ENCODE measurements around the gene SMIM33. TPM values are rescaled to one million over a fixed set of nuclear protein-coding genes. Genes with fewer than 3 reads are reported as not detected.

The SMIM33 gene
- total RNA-seq, 1 experiment from 2014 or later: not detected

DNA sequence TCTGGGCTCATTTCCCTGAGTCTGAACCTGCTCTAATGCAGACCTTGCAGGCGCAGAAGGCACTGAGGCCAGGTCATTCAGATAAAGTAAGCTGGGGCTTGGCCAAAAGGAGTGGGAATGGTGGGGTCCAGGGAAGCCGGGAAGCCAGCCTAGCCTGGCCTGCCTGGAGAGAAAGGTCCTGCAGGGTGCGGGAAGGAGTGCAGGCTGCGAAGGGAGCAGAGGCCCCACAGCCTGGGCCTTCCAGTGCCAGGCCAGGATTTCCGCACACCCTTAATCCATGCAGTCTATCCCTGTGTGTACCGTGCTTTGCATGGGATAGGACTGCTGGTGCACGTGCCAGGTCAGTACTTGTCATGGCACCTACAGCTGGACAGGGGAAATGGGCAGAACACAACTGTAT, 15.4 kb downstream of the SMIM33 start:
- Mint-ChIP-seq H3K4me3 (ENCODE audit: unreplicated experiment) (no peak overlapping the region), H3K4me1 (ENCODE audit: insufficient read depth, unreplicated experiment) (peaks cover 17% of the 10 kb centered on the region), H3K36me3 (ENCODE audit: insufficient read depth, unreplicated experiment) (peaks cover 7% of the 10 kb centered on the region), H3K9me3 (ENCODE audit: unreplicated experiment) (no peaks in the 10 kb centered on the region), H3K27ac (ENCODE audit: low read depth, unreplicated experiment) (no peak overlapping the region), H3K27me3 (ENCODE audit: insufficient read depth, unreplicated experiment) (no peaks in the 10 kb centered on the region)
- BruUV-seq (replicated peaks): no TSS peak
- CTCF ChIA-PET: interaction anchor here (0.7 to 1.2 kb wide), 3 partner anchors 27 to 134 kb away, joined by 3 read pairs; no protein-coding TSS in a partner anchor
- POLR2A ChIA-PET: interaction anchor here (1.1 kb wide), 1 partner anchor 10 kb away, joined by 3 read pairs; no protein-coding TSS in a partner anchor
- TF ChIP-seq, protein P1, sequence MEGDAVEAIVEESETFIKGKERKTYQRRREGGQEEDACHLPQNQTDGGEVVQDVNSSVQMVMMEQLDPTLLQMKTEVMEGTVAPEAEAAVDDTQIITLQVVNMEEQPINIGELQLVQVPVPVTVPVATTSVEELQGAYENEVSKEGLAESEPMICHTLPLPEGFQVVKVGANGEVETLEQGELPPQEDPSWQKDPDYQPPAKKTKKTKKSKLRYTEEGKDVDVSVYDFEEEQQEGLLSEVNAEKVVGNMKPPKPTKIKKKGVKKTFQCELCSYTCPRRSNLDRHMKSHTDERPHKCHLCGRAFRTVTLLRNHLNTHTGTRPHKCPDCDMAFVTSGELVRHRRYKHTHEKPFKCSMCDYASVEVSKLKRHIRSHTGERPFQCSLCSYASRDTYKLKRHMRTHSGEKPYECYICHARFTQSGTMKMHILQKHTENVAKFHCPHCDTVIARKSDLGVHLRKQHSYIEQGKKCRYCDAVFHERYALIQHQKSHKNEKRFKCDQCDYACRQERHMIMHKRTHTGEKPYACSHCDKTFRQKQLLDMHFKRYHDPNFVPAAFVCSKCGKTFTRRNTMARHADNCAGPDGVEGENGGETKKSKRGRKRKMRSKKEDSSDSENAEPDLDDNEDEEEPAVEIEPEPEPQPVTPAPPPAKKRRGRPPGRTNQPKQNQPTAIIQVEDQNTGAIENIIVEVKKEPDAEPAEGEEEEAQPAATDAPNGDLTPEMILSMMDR (IDR thresholded peaks at IDR 0.05; ENCODE audit: unreplicated experiment): no peak
- DNase-seq (ENCODE audit: unreplicated experiment): no peak
- intact Hi-C loops (cut with micrococcal nuclease): no loop called here

DNA sequence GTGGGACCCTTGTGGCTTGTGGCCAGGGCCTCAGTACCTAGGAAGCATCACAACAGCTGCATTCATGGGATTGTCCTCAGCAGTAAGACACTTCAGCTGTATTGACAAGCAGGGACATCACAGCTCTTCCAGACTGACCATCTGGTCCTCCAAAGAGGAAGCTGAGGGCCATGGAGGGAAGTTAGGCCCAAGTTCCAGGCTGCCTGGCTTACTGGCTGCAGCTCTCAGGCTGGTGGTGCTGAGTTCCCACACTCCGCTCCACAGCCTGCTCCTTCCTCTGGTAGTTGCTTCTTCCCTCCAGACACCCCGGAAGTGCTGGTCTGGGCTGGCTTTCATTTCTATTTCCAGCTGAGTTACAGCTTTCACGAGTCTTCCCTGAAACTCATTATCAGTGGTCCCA, 17.5 kb downstream of the SMIM33 start:
- POLR2A ChIA-PET: interaction anchor here (1.1 kb wide), 1 partner anchor 43 kb away, joined by 5 read pairs; no protein-coding TSS in a partner anchor
- Mint-ChIP-seq H3K27ac (ENCODE audit: low read depth, unreplicated experiment) (no peak overlapping the region), H3K27me3 (ENCODE audit: insufficient read depth, unreplicated experiment) (no peaks in the 10 kb centered on the region), H3K9me3 (ENCODE audit: unreplicated experiment) (no peaks in the 10 kb centered on the region), H3K4me3 (ENCODE audit: unreplicated experiment) (no peak overlapping the region), H3K4me1 (ENCODE audit: insufficient read depth, unreplicated experiment) (no peaks in the 10 kb centered on the region), H3K36me3 (ENCODE audit: insufficient read depth, unreplicated experiment) (no peaks in the 10 kb centered on the region)
- BruUV-seq (replicated peaks): no TSS peak
- DNase-seq (ENCODE audit: unreplicated experiment): no peak
- CTCF ChIA-PET: interaction anchor here (0.6 to 1.6 kb wide), 6 partner anchors 17 to 68 kb away, joined by 3 to 5 read pairs (median 3); partner anchors contain the start of gene SMIM33
- intact Hi-C loops (cut with micrococcal nuclease): no loop called here
- TF ChIP-seq, protein P1 (IDR thresholded peaks at IDR 0.05; ENCODE audit: unreplicated experiment): no peak

DNA sequence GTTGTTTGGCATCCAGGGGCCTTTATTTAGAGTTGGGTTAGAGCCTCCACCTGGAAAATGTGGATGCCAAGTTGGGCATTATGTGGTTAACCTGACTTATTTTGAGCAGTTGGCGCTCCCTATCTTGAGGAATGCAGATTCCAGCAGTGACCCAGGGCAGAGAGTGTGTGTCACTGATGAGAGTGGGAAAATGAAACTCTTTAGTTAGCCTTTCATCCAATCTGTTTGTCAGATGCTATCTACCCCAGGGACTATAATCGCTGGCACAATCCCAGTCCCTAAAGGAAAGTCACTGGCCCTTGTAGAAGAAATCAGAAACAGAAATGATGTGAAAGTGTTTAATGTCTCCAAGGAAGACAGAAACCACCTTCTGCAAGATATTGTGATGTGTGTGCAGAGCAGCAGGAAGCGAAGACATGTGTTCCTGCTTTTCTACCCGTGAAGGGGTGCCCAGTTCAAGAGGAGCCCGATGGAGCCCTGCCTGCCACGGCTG, 21.9 kb downstream of the SMIM33 start:
- H3K36me3 Mint-ChIP-seq (ENCODE audit: insufficient read depth, unreplicated experiment): no peaks in the 10 kb centered on the region
- peak; percentile 24 for DNase-seq (ENCODE audit: unreplicated experiment)
- intact Hi-C loops (cut with micrococcal nuclease): no loop called here
- no peak overlapping the region for H3K27ac Mint-ChIP-seq (ENCODE audit: low read depth, unreplicated experiment)
- ChIA-PET CTCF (interaction anchor here (4.9 kb wide), 1 partner anchor 71 kb away, joined by 28 read pairs; no protein-coding TSS in a partner anchor), POLR2A (no interaction called here)
- no peak overlapping the region for H3K4me3 Mint-ChIP-seq (ENCODE audit: unreplicated experiment)
- no TSS peak for BruUV-seq (replicated peaks)
- H3K27me3 Mint-ChIP-seq (ENCODE audit: insufficient read depth, unreplicated experiment): no peaks in the 10 kb centered on the region
- H3K9me3 Mint-ChIP-seq (ENCODE audit: unreplicated experiment): no peaks in the 10 kb centered on the region
- TF ChIP-seq, protein P1 (IDR thresholded peaks at IDR 0.05; ENCODE audit: unreplicated experiment): no peak
- peaks cover 9% of the 10 kb centered on the region for H3K4me1 Mint-ChIP-seq (ENCODE audit: insufficient read depth, unreplicated experiment)

DNA sequence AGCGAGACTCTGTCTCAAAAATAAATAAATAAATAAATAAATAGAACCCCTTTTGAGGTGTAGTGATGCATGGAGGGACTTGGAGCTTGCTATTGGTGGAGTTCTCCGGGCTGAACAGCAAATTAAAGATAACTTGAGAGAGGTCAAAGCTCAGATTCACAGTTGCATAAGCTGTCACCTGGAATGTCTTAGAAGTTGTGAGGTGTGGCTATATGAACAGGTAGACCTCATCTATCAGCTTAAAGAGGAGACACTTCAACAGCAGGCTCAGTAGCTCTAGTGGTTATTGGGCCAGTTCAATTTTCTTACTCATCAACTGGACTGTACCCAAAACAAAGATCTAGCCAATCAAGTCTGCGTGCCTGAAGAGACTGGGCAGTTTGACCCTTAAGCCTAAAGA, 23.5 kb downstream of the SMIM33 start:
- no TSS peak for BruUV-seq (replicated peaks)
- Mint-ChIP-seq H3K27ac (ENCODE audit: low read depth, unreplicated experiment) (no peak overlapping the region), H3K4me3 (ENCODE audit: unreplicated experiment) (no peak overlapping the region), H3K4me1 (ENCODE audit: insufficient read depth, unreplicated experiment) (peaks cover 9% of the 10 kb centered on the region), H3K36me3 (ENCODE audit: insufficient read depth, unreplicated experiment) (no peaks in the 10 kb centered on the region), H3K9me3 (ENCODE audit: unreplicated experiment) (no peaks in the 10 kb centered on the region), H3K27me3 (ENCODE audit: insufficient read depth, unreplicated experiment) (no peaks in the 10 kb centered on the region)
- CTCF ChIA-PET: interaction anchor here (0.6 to 4.9 kb wide), 5 partner anchors 14 to 72 kb away, joined by 3 to 28 read pairs (median 3); no protein-coding TSS in a partner anchor
- TF ChIP-seq, protein P1 (IDR thresholded peaks at IDR 0.05; ENCODE audit: unreplicated experiment): no peak
- POLR2A ChIA-PET: interaction anchor here (1.6 kb wide), 1 partner anchor 12 kb away, joined by 11 read pairs; the partner anchor contains the start of gene STING1
- DNase-seq (ENCODE audit: unreplicated experiment): no peak
- intact Hi-C loops (cut with micrococcal nuclease): no loop called here

Measured in MCF 10A (cell line).